Adrenal gland (tissue), 5 donors: ENCODE results near the gene CAMK1D.

Experiments
- CTCF ChIP-seq, 6 experiments: fragments of 450-650 bp in 4 of 6; fragments of 200-600 bp in 2 of 6; sonication (generic) in 1 of 6; IDR thresholded peaks; 1 replicate in 5 of 6; 2 replicates in 1 of 6; pipeline versions ENCODE4 v1.5.1 to v1.8.0; 2016 to 2021; ENCODE audit warnings: antibody characterized with exemption in 6 of 6, mild to moderate bottlenecking in 2 of 6, moderate library complexity in 1 of 6
- POLR2A ChIP-seq, 2 donors: fragments of 450-650 bp; IDR thresholded peaks; one replicate each; pipeline ENCODE4 v1.6.1; 2017; ENCODE audit warnings: antibody characterized with exemption in 2 of 2, mild to moderate bottlenecking in 2 of 2, moderate library complexity in 1 of 2
- donor health status: DM: no; HTN: no; CAD: no.

- no peak for TF ChIP-seq CTCF (IDR thresholded peaks at IDR 0.05)
- TF ChIP-seq POLR2A (IDR thresholded peaks at IDR 0.05), result no peak
Measured at GRCh38 chr10:12650538-12651298, 301.4 kb downstream of the CAMK1D start.
